D721Med (cell line): ENCODE results near the gene TTC9B.
"Not testable (repeated sequence)": the region's sequence is repeated elsewhere in the genome, so short reads cannot be mapped to it uniquely, and the experiment has no call there.

Experiments used
- DNase-seq: peaks from one replicate; pipeline ENCODE4 v3.0.0; 2011; ENCODE audit warnings: low spot score; ENCODE audit not compliant: insufficient read length
- FAIRE-seq: peaks from 2 replicates; lab custom pipeline; 2011; peaks lifted over from hg19 to GRCh38; lab: Jason Lieb, UNC
- TF ChIP-seq, protein P1 (sequence below): IDR thresholded peaks from 2 replicates; pipeline ENCODE4 v1.5.1; 2012; ENCODE audit warnings: mild to moderate bottlenecking, control low read depth; ENCODE audit not compliant: insufficient read depth; ENCODE audit errors: missing control alignments

TTC9B gene

DNA sequence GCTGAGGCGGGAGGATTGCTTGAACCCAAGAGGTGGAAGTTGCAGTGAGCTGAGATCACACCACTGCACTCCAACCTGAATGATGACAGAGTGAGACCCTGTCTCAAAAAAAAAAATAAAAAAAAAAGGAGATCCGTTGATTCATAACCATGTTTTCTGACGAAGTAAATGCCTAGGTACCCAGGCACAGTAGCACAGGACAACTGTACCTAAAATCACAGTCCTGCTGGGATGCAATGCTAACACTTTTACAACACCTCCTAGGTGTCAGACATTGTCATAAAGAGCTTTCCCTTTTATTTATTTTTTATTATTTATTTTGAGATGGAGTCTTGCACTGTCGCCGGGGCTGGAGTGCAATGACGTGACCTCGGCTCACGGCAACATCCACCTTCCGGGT, 2.5 kb upstream of the TTC9B start:
- FAIRE-seq (no peak), DNase-seq (no peak)
- TF ChIP-seq, protein P1, sequence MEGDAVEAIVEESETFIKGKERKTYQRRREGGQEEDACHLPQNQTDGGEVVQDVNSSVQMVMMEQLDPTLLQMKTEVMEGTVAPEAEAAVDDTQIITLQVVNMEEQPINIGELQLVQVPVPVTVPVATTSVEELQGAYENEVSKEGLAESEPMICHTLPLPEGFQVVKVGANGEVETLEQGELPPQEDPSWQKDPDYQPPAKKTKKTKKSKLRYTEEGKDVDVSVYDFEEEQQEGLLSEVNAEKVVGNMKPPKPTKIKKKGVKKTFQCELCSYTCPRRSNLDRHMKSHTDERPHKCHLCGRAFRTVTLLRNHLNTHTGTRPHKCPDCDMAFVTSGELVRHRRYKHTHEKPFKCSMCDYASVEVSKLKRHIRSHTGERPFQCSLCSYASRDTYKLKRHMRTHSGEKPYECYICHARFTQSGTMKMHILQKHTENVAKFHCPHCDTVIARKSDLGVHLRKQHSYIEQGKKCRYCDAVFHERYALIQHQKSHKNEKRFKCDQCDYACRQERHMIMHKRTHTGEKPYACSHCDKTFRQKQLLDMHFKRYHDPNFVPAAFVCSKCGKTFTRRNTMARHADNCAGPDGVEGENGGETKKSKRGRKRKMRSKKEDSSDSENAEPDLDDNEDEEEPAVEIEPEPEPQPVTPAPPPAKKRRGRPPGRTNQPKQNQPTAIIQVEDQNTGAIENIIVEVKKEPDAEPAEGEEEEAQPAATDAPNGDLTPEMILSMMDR, result no peak

DNA sequence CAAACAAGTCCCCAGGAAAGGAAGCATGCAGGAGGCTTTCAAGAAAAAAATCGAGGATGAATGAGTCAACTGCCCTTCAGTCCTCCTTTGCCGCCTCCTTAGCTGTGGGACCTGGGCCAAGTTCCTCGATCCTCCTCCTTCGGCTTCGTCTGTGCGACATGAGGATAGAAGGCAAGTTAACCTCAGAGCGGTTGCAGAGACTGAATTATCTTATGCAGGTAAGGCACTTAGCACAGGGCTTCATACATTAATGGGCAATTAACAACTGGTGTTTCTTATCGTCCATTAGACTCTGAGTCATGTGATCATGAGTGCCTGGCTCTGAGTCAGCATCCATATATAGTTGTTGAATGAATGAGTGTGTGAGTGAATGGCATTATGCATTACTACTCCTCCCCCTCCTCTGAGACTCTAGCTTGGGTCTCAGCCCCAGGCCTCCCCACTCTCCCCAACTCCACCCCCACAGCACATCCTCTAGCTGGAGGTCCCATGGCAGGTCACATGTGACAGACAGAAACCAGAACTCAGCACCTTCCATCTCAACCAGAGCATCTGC, 1.6 kb upstream of the TTC9B start:
- no peak for FAIRE-seq
- TF ChIP-seq, protein P1, result no peak
- no peak for DNase-seq

DNA sequence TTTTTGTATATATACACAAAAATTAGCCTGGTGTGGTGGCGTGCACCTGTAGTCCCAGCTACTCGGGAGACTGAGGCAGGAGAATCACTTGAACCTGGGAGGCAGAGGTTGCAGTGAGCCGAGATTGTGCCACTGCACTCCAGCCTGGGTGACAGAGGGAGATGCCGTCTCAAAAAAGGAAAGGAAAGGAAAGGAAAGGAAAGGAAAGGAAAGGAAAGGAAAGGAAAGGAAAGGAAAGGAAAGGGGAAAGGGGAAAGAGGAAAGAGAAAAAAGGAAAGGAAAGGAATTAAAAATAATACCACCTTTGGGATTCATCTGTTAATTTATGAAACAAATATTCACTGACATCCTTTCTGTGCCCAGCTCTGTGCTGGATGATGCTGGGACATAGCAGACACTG, 845 bp upstream of the TTC9B start:
- FAIRE-seq, DNase-seq: not testable (repeated sequence)

DNA sequence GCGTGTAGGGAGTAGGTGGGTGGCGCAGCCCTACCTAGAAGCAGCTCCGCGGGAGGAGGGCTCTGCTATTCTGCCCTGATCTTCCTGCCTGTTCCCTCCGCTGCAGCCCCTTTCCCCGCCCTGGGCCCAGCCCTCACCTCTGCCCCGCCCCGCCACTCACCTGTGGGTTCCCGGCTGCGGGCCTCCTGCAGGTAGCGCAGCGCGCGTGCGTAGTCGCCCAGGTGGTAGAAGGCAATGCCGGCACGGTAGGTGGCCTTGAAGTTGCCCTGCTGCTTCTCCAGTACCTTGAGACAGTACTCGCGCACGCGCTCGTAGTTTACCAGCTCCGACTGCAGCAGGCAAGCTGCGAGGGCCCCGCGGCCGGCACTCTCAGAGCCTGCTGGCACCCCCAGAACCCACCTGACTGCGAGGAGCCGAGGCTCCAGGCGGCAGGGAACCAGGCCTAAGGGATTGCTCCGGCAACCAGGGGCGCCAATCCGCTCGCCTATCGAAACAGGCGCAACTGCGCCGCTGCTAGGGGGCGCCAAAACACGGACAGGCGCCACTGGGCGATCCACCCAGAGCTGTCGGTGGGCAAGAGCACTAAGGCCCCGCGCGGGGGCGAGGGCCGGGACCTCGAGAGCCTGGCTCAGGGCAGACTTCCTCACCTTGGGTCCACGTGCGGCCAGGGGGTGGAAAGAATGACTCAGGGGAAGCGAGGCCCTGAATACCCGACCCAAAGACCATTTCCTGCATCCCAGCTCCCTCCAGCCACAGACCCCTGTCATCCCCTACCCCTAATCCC, 965 bp downstream of the TTC9B start:
- TF ChIP-seq, protein P1, result peak; percentile 66
- DNase-seq (no peak), FAIRE-seq (no peak)

DNA sequence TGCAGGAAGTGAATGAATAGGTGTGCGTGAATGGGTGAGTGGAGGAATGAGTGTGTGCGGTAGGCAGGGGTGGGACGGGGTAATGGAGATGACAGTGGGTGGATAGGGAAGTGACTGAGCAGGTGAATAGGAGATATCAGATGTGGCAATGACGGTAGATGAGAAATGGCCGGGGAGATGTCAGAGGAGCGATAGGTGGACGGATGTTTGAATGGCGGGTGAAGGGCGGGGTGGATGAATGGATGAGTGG, 1.5 kb downstream of the TTC9B start:
- DNase-seq (no peak), FAIRE-seq (no peak)
- TF ChIP-seq, protein P1, result no peak

DNA sequence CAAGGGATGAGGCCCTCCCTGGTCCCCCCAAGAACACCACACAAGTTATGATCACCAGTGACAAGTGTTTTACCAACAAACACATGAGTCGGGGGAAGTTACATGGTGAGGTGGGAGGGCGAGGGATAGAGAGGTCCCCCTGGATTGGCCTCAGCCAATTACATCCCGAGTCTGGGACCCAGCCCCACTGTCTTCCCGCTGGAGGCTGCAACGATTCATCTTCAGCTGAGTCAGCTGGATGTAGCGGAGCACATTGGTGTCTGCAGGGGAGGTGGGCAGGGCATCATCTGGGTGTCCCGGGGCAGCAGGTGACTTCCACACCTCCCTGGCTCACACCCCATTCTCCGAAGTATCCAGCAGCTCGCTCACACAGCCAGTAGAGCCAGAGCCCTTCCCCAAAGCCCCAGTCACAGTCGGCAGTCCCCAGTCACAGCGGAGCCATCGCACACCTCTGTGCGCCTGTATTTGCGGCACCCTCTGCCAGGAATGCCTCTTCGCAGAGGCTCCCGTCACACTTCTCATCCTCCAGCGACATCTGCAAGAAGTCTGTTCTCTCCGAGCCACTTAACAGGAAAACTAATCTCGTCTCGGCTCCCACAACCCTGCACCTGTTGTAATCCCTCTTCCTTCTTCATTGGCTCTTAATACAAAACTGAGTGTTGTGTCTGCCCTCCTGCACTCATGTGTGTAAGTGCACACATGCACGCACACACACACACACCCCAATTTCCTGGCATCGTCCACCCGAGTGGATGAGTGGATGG, 2.0 kb downstream of the TTC9B start:
- TF ChIP-seq, protein P1, result no peak
- FAIRE-seq (no peak), DNase-seq (no peak)

DNA sequence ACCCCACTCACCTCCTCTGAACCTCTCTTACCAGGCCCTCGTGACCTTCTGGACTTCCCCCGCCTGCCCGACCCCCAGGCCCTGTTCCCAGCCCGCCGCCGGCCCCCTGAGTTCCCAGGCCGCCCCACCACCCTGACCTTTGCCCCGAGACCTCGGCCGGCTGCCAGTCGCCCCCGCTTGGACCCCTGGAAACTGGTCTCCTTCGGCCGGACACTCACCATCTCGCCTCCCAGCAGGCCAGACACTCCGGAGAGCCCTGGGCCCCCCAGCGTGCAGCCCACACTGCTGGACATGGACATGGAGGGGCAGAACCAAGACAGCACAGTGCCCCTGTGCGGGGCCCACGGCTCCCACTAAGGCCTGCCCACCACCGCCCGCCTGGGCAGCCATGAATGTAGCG, 3.2 kb downstream of the TTC9B start:
- TF ChIP-seq, protein P1, result no peak
- DNase-seq, result no peak
- no peak for FAIRE-seq
